GM20431 (cell line): ENCODE results near the gene NPR3.
"Not testable (repeated sequence)": the region's sequence is repeated elsewhere in the genome, so short reads cannot be mapped to it uniquely, and the experiment has no call there.

ENCODE experiments used
- in situ Hi-C: fragments of 300-500 bp; cut with MseI, MboI; formaldehyde crosslinking; loops from one replicate; pipeline ENCODE4 v1.15.0; 2020; ENCODE audit warnings: low sequenced_read_pairs; ENCODE audit not compliant: unreplicated experiment

Gene NPR3

DNA sequence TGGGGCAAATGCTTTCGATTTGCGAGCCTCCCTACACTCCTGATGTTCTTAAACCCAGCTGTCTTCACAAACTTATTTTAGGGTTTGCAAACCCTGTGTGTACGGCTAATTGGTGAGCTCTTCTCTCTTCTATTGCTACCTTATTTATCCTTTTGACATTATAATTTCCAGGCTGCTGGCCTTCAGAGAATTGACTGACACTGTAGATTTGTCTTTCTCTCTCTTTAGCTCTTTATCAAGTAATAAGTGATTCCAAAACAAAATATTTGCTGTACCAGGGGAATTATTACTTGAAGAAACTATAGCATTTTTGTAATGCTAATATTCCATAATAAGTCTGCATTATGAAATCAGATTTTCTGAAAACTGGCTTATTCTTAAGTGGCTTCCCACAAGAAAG lies 92.5 kb downstream of the NPR3 start:
- in situ Hi-C loops, result no loop called here

GRCh38 chr5:32805462-32805861 lies 94.3 kb downstream of the NPR3 start:
- in situ Hi-C loops, result not testable (repeated sequence)

DNA sequence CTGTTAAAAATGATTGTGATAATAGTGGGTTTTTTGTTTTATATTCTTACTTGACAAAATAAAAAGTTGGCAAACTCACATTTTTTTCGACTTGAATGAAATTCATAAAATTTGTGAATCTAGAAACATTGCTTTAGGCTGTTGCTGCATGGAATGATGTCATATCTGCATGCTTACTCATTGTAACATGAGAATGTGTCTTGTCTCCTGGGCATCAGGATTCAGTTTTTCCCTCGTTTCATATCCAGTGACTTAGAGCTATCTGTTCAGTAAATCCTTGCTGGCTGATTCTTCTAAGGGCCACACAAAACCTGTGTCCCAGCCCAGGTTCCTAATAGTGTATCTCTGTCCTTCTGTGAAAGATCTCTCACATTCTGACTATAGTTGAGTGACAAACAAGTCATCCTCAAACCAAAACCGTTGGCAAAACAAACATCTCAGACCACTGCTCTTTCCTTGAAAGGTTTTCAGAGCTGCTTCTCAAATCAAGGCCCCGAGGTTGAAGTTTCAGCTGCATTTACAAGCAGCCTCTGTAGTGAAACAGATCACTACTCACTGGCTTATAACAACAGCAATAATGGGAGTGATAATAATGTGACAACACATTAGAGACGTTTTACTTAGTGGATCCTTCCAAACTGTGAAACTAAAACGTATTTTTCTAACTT lies 95.0 kb downstream of the NPR3 start:
- in situ Hi-C loops, result no loop called here

DNA sequence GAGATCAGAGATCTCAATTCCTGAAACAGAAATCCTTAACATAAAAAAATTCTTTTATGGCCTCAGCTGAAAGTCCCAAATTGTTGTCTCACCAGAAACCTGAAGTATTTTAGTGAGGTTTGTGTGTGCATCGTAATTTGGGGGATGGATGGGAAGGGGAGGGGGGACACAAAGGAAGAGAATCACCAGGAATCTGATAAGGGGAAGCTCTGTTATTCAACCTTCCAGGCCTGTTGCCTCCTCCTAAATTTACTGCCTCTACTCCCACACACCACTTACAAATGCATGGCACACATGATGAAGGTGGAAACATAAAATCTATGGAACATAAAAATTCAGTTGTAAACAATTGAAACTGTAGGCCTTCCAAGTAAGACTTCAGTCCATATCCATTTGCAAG lies 97.7 kb downstream of the NPR3 start:
- in situ Hi-C loops, result no loop called here

- in situ Hi-C loops, result no loop called here
These were observed 99.7 kb downstream of the NPR3 start for GRCh38 chr5:32810804-32811203.

DNA sequence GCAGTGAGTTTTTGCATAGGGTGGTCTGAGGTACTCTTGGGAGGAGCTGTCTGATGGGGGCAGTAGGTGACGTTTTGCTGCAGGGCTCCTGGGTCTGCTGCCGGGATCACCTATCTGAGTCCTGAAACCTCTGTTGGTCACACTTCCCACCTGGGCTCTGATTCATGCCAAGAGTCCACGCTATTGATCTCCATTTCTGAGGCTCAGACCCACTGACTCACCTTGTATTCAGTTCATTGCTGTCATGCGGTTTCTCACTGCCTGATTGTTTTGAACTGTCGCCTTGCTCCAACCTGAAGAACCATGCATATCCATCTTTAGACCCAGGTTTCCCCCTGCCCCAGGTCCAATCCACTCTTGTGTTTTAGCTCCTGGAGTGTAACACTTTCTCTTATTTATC lies 101.3 kb downstream of the NPR3 start:
- in situ Hi-C loops, result no loop called here

DNA sequence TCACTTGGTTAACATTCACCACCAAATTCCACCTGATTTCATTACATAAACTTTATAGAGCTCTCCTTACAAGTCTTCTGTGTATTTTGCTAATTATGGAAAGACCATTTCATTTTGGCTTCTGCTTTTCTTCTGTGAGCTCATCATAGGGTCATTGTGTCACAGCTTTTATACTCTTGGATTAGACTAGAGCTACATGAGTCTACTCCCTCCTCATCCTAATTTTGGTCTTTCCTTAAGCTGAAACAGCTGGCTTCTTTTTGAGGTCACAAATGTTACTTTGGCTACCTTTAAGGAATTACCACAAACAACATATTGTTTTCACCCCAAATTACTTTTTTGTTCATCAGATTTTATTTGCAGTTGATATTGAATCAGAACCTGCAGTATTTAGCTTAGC lies 103.0 kb downstream of the NPR3 start:
- in situ Hi-C loops, result no loop called here

GRCh38 chr5:32814620-32815019 lies 103.5 kb downstream of the NPR3 start:
- in situ Hi-C loops, result no loop called here

GRCh38 chr5:32827981-32828380 lies 116.9 kb downstream of the NPR3 start:
- in situ Hi-C loops, result no loop called here

DNA sequence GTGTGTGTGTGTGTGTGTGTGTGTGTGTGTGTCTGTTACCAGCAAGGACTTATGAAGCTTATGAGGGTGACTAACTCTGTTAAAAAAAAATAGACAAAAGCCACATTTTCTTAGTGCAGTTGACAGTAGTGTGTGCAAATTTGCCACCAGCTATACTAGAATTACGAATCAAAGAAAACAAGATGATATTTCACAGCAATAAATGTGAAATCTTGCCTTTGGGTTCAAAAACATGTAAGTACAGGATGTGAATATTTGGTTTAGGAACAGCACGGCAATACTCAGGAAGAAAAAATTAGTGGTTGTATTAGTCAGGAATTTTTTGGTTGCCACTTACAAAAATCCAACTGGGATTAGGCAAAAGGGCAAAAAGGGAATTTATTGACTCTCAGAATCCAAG lies 117.4 kb downstream of the NPR3 start:
- in situ Hi-C loops, result no loop called here

DNA sequence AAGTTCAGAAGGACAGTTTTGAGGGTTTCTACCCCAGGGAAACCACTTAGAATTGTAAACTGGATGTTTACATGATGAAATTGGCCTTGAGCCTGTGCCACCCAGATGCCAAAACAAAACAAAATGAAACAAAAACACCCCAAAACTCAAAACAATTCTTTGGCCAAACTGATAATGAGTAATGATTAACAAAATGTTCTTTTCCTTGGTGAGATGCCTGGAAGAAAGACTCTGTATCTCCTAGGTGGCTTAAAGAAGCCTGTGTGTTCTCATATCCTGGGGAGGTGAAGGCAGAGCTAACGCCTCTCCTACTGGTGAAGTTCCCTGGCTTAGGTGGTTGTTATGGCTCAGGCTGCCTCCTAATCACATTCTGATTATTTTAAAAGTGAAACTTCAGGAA lies 120.5 kb downstream of the NPR3 start:
- in situ Hi-C loops, result no loop called here

- in situ Hi-C loops, result no loop called here
These were observed 122.0 kb downstream of the NPR3 start for GRCh38 chr5:32833127-32833526.

DNA sequence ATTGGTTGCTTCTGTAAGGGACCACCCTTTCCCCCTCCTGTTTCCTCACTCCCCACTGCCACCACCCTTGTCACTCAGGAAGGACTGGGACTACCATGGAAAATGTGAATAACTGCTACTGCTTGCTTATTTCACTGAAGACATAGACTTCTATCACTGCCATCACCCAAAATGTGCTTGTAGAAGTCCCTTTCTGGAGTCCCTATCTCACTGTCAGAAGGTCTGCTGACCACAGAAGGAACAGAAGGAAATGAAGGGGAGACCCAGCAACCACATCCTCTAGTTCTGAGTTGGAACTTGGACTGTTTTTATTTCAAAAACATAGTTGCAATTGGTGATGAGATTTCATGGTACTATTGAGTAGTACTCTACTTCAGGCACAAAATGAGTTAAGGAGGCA lies 122.5 kb downstream of the NPR3 start:
- in situ Hi-C loops, result no loop called here

DNA sequence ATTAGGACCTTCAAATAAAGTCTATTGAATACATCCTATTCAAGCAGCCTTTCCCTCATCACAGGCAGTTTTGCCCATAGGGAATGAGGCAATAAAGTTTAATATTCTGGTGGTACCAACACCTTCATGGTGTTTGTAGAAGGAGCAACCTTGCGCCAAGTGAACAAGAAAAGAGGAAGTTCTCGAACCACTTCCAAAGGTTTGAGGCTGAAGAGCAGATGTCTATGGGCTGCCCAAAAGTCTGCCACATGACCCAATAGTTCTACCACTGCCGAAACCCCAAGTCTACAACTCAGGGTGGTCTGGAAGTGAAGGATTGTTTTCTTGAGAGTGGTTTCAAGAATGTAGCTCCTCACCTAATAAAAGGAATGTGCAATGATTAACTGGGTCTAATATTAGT lies 123.1 kb downstream of the NPR3 start:
- in situ Hi-C loops, result no loop called here

DNA sequence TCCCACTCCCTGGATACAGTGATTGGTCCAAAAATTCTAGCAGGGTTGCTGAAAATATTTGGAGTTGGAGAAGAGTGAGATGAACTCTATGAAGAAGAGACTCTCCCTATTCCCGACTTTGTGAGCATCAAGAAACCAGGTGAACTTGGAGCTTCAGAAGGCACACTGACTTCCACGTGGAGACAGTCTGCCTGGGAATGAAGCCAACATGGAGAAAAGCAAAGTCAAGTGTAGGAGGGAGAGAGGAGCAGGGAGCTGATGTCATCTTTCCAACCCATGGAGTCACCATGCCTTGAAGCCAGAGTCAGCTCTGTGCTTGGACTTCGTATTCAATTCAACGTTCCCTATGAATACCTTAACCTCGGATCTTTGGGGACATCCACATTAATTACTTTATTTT lies 125.1 kb downstream of the NPR3 start:
- in situ Hi-C loops, result no loop called here

- in situ Hi-C loops, result no loop called here
These were observed 126.1 kb downstream of the NPR3 start for GRCh38 chr5:32837211-32837610.

DNA sequence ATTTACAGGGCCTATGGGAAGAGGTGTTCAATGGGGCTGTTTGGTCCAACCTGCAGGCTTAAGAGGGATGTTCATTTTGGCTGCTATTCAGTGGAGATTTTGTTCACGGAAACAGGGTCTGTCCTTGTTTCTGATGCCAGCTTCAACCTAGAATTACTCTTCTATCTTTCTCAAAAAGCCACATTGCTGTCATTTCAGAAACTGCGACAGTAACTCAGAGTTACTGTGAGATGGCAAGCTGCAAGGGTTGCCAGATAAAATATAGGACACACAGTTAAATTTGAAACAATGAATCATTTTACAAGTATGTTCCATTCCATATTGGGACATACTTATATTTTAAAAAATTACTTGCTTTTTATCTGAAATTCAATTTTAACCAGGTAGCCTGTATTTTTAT lies 128.0 kb downstream of the NPR3 start:
- in situ Hi-C loops, result no loop called here

GRCh38 chr5:32840606-32841005 lies 129.5 kb downstream of the NPR3 start:
- in situ Hi-C loops, result no loop called here
